Panc1 (cell line): ENCODE measurements around the gene FOXO6. TPM values are rescaled to one million over a fixed set of nuclear protein-coding genes. Genes with fewer than 3 reads are reported as not detected.

Source experiments
- ATAC-seq: fragments of 200-7000 bp; cut with Tn5 transposase; 2 replicates; pipeline ENCODE4 v1.9.1; 2020; ENCODE audit warnings: mild to moderate bottlenecking, moderate library complexity
- BruUV-seq: library from RNA; stranded (reverse); fragments of 400-500 nt; replicated peaks from 2 replicates; lab custom pipeline; 2021; lab: Mats Ljungman, UMichigan
- CTCF ChIA-PET: fragments of 300-600 bp; sonication (Branson Sonifier 250); formaldehyde crosslinking; loops from one replicate; lab custom pipeline; 2022; ENCODE audit warnings: antibody characterized with exemption; lab: Charles Lee
- POLR2A ChIA-PET: fragments of 300-600 bp; sonication (Branson Sonifier 250); formaldehyde crosslinking; loops from one replicate; lab custom pipeline; 2022; ENCODE audit warnings: antibody characterized with exemption; lab: Charles Lee
- DNase-seq: peaks from one replicate; pipeline ENCODE4 v3.0.0-alpha.2; 2010; ENCODE audit warnings: low read depth, low spot score
- H3K27ac ChIP-seq: 2 replicates; pipeline ENCODE4 v1.5.1; 2011; ENCODE audit warnings: mild to moderate bottlenecking, low read length, inconsistent platforms
- H3K27me3 ChIP-seq: fragments of 200-500 bp; sonication (Bioruptor generic); 2 replicates; pipeline ENCODE4 v1.6.0; 2014; ENCODE audit warnings: low read length, inconsistent platforms; ENCODE audit not compliant: control insufficient read depth, insufficient read depth
- H3K36me3 ChIP-seq: fragments of 200-500 bp; sonication (Bioruptor generic); 2 replicates; pipeline ENCODE4 v1.5.1; 2014; ENCODE audit warnings: inconsistent platforms, mild to moderate bottlenecking, low read length, moderate library complexity; ENCODE audit not compliant: control insufficient read depth, insufficient read depth
- H3K4me1 ChIP-seq: 2 replicates; pipeline ENCODE4 v1.5.1; 2011; ENCODE audit warnings: inconsistent platforms, mild to moderate bottlenecking, low read length, moderate library complexity; ENCODE audit not compliant: control insufficient read depth, insufficient read depth
- H3K4me3 ChIP-seq, 2 experiments: 2 replicates each; pipeline ENCODE4 v1.5.1; 2011 to 2012; ENCODE audit warnings: low read depth in 2 of 2, low read length in 2 of 2, mild to moderate bottlenecking in 2 of 2, inconsistent platforms in 1 of 2, moderate library complexity in 1 of 2
- H3K9me3 ChIP-seq: fragments of 200-500 bp; sonication (Bioruptor generic); 2 replicates; pipeline ENCODE4 v1.5.1; 2014; ENCODE audit warnings: low read depth, mild to moderate bottlenecking, inconsistent platforms, low read length, moderate library complexity; ENCODE audit not compliant: control insufficient read depth, insufficient read depth
- CTCF ChIP-seq: fragments of 450-650 bp; IDR thresholded peaks from 2 replicates; pipeline ENCODE4 v1.5.1; 2017; ENCODE audit warnings: mild to moderate bottlenecking
- POLR2AphosphoS5 ChIP-seq: IDR thresholded peaks from 2 replicates; pipeline ENCODE4 v1.6.1; 2012; ENCODE audit warnings: mild to moderate bottlenecking, low read depth, low read length, moderate library complexity
- REST ChIP-seq, 2 experiments: IDR thresholded peaks; 2 replicates each; pipeline ENCODE4 v1.6.1; 2011 to 2012; ENCODE audit warnings: low read depth in 2 of 2, control low read depth in 1 of 2, low read length in 1 of 2, mild to moderate bottlenecking in 1 of 2, moderate library complexity in 1 of 2; ENCODE audit not compliant: insufficient read depth in 1 of 2
- SIN3A ChIP-seq: IDR thresholded peaks from 2 replicates; pipeline ENCODE4 v1.6.1; 2012; ENCODE audit warnings: low read depth, mild to moderate bottlenecking, low read length, moderate library complexity, borderline replicate concordance; ENCODE audit not compliant: insufficient read depth
- TCF7L2 ChIP-seq: IDR thresholded peaks from 2 replicates; pipeline ENCODE4 v1.6.1; 2011; ENCODE audit warnings: mild to moderate bottlenecking, low read depth, low read length, inconsistent platforms
- in situ Hi-C: cut with HindIII; loops from 2 replicates; pipeline ENCODE4 v1.10.0; 2016; ENCODE audit warnings: low sequenced_read_pairs, low pct_unique_long_range_greater_than_20kb
- intact Hi-C: fragments of 100-400 bp; cut with micrococcal nuclease; formaldehyde crosslinking; loops from one replicate; pipeline ENCODE4 v1.10.0; 2022; ENCODE audit not compliant: unreplicated experiment
- total RNA-seq: library from RNA; stranded (reverse); gene quantifications from one replicate; pipeline ENCODE4 v1.2.1, GENCODE V29; 2021; ENCODE audit not compliant: unreplicated experiment

The FOXO6 gene
- total RNA-seq, 1 experiment from 2014 or later, result 2.5 TPM

GRCh38 chr1:41404308-41404761 is 43.1 kb downstream of the FOXO6 start:
- no peak for TF ChIP-seq POLR2AphosphoS5
- TF ChIP-seq CTCF, result no peak
- TF ChIP-seq REST (IDR thresholded peaks at IDR 0.05; ENCODE audit: insufficient read depth in 1 of 2, low read depth in 2 of 2, low read length in 1 of 2), result no peak
- TF ChIP-seq SIN3A, result no peak
- TF ChIP-seq TCF7L2, result no peak
- CTCF ChIA-PET, result no interaction called here
- peak; percentile 62; the same call in 1 of the 2 replicates for ATAC-seq
- Histone ChIP-seq H3K4me1 (no peaks in the 10 kb centered on the region), H3K27me3 (peaks cover 2% of the 10 kb centered on the region; the same call in 1 of the 2 replicates), H3K27ac (no peak overlapping the region), H3K4me3 (no peak overlapping the region), H3K36me3 (no peaks in the 10 kb centered on the region), H3K9me3 (no peaks in the 10 kb centered on the region)
- DNase-seq, result no peak
- intact Hi-C loops (no loop called here), in situ Hi-C loops (no loop called here)
- no TSS peak for BruUV-seq
- POLR2A ChIA-PET, result no interaction called here

GRCh38 chr1:41407664-41408252 is 46.5 kb downstream of the FOXO6 start:
- BruUV-seq, result no TSS peak
- Histone ChIP-seq H3K27ac (no peak overlapping the region), H3K4me3 (no peak overlapping the region), H3K27me3 (peaks cover 6% of the 10 kb centered on the region; the same call in 1 of the 2 replicates), H3K9me3 (no peaks in the 10 kb centered on the region), H3K36me3 (no peaks in the 10 kb centered on the region), H3K4me1 (peaks cover 2% of the 10 kb centered on the region; the same call in 1 of the 2 replicates)
- intact Hi-C loops (no loop called here), in situ Hi-C loops (no loop called here)
- ATAC-seq, result no peak
- ChIA-PET POLR2A (no interaction called here), CTCF (interaction anchor here (0.7 kb wide), 1 partner anchor 270 kb away, joined by 4 read pairs; no protein-coding TSS in a partner anchor)
- TF ChIP-seq POLR2AphosphoS5 (no peak), SIN3A (no peak), CTCF (no peak), TCF7L2 (no peak), REST (IDR thresholded peaks at IDR 0.05; ENCODE audit: insufficient read depth in 1 of 2, low read depth in 2 of 2, low read length in 1 of 2) (no peak)
- no peak for DNase-seq
